C4-2B (cell line): Measurements from ENCODE around the gene KCNK4.

Experiments used
- CTCF ChIP-seq: fragments of 450-650 bp; conservative IDR thresholded peaks from 2 replicates; pipeline ENCODE4 v1.5.1; 2017; ENCODE audit warnings: mild to moderate bottlenecking
- ZFX ChIP-seq: fragments of 450-650 bp; IDR thresholded peaks from 2 replicates; pipeline ENCODE4 v1.6.1; 2017

DNA sequence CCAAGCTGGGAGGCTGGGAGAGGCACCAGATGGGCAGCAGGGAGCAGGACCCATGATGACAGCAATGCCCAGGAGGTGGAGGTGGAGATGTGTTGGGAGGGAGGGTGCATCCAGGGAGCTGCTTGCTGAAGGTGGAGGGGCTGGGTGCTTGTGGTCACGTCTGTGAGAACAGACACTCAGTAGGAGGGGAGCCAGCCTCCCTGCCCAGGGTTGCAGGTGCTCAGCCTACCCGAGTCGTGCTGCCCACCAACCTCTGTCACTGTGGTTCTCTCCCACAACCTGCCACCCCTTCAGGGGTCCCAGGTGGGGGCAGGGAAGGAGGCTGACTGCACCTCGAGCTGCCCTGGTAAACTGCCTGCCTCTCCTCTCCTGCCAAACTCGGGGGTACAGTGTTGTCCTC is 32.3 kb downstream of the KCNK4 start:
- TF ChIP-seq CTCF (no peak), ZFX (no peak)
